Heart left ventricle (tissue), 16 donors: ENCODE measurements around the gene ADM2. TPM values are rescaled to one million over a fixed set of nuclear protein-coding genes. Genes with fewer than 3 reads are reported as not detected.

Experiments used
- ATAC-seq, 4 donors: fragments of 200-7000 bp; cut with Tn5 transposase; one replicate each; pipeline ENCODE4 v1.9.1; 2020 to 2022; ENCODE audit warnings: moderate library complexity in 4 of 4, mild to moderate bottlenecking in 3 of 4, moderate number of reproducible peaks in 1 of 4
- DNase-seq, 5 donors: peaks; one replicate each; pipeline ENCODE4 v3.0.0-alpha.2; 2020
- H3K27ac ChIP-seq, 12 donors: fragments of 200-600 bp; sonication (generic) in 4 of 12; one replicate each; pipeline versions ENCODE4 v1.5.0 to v1.8.0; 2016 to 2022; ENCODE audit warnings: mild to moderate bottlenecking in 2 of 12
- H3K27me3 ChIP-seq, 9 donors: fragments of 200-600 bp; sonication (generic) in 2 of 9; one replicate each; pipeline versions ENCODE4 v1.5.1 to v1.8.0; 2016 to 2022; ENCODE audit warnings: mild to moderate bottlenecking in 3 of 9
- H3K36me3 ChIP-seq, 9 donors: fragments of 200-600 bp; sonication (generic) in 2 of 9; one replicate each; pipeline versions ENCODE4 v1.5.0 to v1.8.0; 2018 to 2022; ENCODE audit warnings: mild to moderate bottlenecking in 2 of 9
- H3K4me1 ChIP-seq, 12 donors: fragments of 200-600 bp; sonication (generic) in 4 of 12; one replicate each; pipeline versions ENCODE4 v1.5.0 to v1.8.0; 2016 to 2022; ENCODE audit warnings: mild to moderate bottlenecking in 3 of 12
- H3K4me3 ChIP-seq, 12 donors: fragments of 200-600 bp; sonication (generic) in 4 of 12; one replicate each; pipeline versions ENCODE4 v1.5.0 to v1.8.0; 2017 to 2022; ENCODE audit warnings: mild to moderate bottlenecking in 9 of 12, moderate library complexity in 4 of 12
- H3K9me3 ChIP-seq, 12 donors: fragments of 200-600 bp; sonication (generic) in 4 of 12; one replicate each; pipeline versions ENCODE4 v1.5.0 to v1.8.0; 2016 to 2022; ENCODE audit warnings: mild to moderate bottlenecking in 1 of 12
- CTCF ChIP-seq, 12 donors: fragments of 200-600 bp; sonication (generic) in 4 of 12; IDR thresholded peaks; one replicate each; pipeline versions ENCODE4 v1.5.0 to v1.8.0; 2018 to 2022; ENCODE audit warnings: antibody characterized with exemption in 12 of 12, mild to moderate bottlenecking in 5 of 12
- POLR2A ChIP-seq, 2 donors: fragments of 450-650 bp; IDR thresholded peaks; one replicate each; pipeline ENCODE4 v1.6.1; 2017; ENCODE audit warnings: antibody characterized with exemption in 2 of 2, mild to moderate bottlenecking in 2 of 2, moderate library complexity in 2 of 2
- WGBS, 4 donors: extraction: QIAGEN DNeasy Blood & Tissue Kit in 2 of 4; methylation state at CpG; one replicate each; pipeline versions ENCODE4 v1.1.5 to v1.1.7; 2013 to 2018; 5-methylcytosine and 5-hydroxymethylcytosine counted together
- intact Hi-C, 10 donors: fragments of 100-400 bp; cut with DNase I; formaldehyde crosslinking; loops; one replicate each; pipeline versions ENCODE4 v1.11.1 to v1.14.2; 2022
- polyA plus RNA-seq, 2 donors: library from polyadenylated mRNA; stranded (reverse); fragments of 200-250 nt; gene quantifications; one replicate each; pipeline ENCODE4 v1.2.3, GENCODE V29; 2013
- total RNA-seq, 9 donors: library from RNA; depleted of rRNA in 2 of 9; stranded (reverse); fragments of >200 nt in 2 of 9; fragmentation: NEBNext Ultra II Directional in 3 of 9; extraction: Animal tissue kit (Norgen Biotek cat#: 25700) in 3 of 9; gene quantifications; one replicate each; pipeline versions ENCODE4 v1.1.0 to v1.2.4, GENCODE V29; 2016 to 2023
- donor health status: ischemic (EF 13 %, LVEDD 7.1; RV severe dilation, severe dysfunction).
- donor health status: healthy with polysubstance abuse.
- donor health status: DM: no; HTN: yes; CAD: no.
- donor health status: DM: no; HTN: no; CAD: no.
- donor health status: ischemic (EF 25% LVEDD 6.9; RV normal size, moderate dysfunction).
- donor health status: ischemic (EF 25% LVEDD 5.7; RV mildly dilated, moderate dysfunction).
- donor health status: healthy.
- donor health status: DM: yes; HTN: yes; CAD: no.
- donor health status: ischemic (EF 35%, LVEDD 5.7; RV mildly dilated, moderate dysfunction).
- donor health status: nonischemic (EF 11% LVEDD 7.7; RV severe dilation, severe dysfunction).
- donor health status: DM: yes; HTN: yes; CAD: no.
- donor health status: PGD.
- donor health status: ischemic (EF 29% LVEDD 5.4; RV normal size, mild dysfunction).
- donor health status: nonischemic (EF 23%, LVEDD 6.1; RV moderate dilation, normal function).

The ADM2 gene
- total and polyA plus RNA-seq, 11 donors, result 0.04 to 0.67 (median 0.20) TPM; not detected in 7

GRCh38 chr22:50521710-50522109, 40.4 kb downstream of the ADM2 start:
- Histone ChIP-seq H3K36me3 (peaks cover 0 to 83% (median 69%) of the 10 kb centered on the region in 9 donors), H3K4me3 (no peak overlapping the region), H3K9me3 (no peaks in the 10 kb centered on the region), H3K27ac (no peak overlapping the region), H3K27me3 (no peaks in the 10 kb centered on the region), H3K4me1 (peaks cover 0 to 27% (median 17%) of the 10 kb centered on the region in 12 donors)
- WGBS, 4 donors, result 87 to 95% (median 94%) methylated on average over 7 to 10 of the region's 10 CpGs
- no peak for TF ChIP-seq POLR2A (IDR thresholded peaks at IDR 0.05)
- ATAC-seq (no peak), DNase-seq (peak in 2 of 5 donors; percentile 8 to 23)
- intact Hi-C loops, result loop anchor here in 1 of 10 donors (10.0 kb wide), 1 partner anchor 277 kb away; the partner anchor contains the start of gene TUBGCP6

- WGBS, 4 donors, result 87 to 92% (median 90%) methylated on average over 11 to 15 of the region's 15 CpGs
- peak in 2 of 5 donors; percentile 13 to 51 for DNase-seq
- H3K9me3 ChIP-seq, result no peaks in the 10 kb centered on the region
- peaks cover 0 to 77% (median 66%) of the 10 kb centered on the region in 9 donors for H3K36me3 ChIP-seq
- intact Hi-C loops, result loop anchor here in 1 of 10 donors (10.0 kb wide), 1 partner anchor 278 kb away; the partner anchor contains the start of gene TUBGCP6
- ATAC-seq, result no peak
- TF ChIP-seq CTCF (IDR thresholded peaks at IDR 0.05), result no peak
- H3K4me3 ChIP-seq, result no peak overlapping the region
- peaks cover 0 to 33% (median 23%) of the 10 kb centered on the region in 12 donors for H3K4me1 ChIP-seq
- H3K27ac ChIP-seq, result no peak overlapping the region
- no peaks in the 10 kb centered on the region for H3K27me3 ChIP-seq
These were observed 41.0 kb downstream of the ADM2 start for GRCh38 chr22:50522208-50522805.

GRCh38 chr22:50522806-50523438, 41.6 kb downstream of the ADM2 start:
- H3K27me3 ChIP-seq, result no peaks in the 10 kb centered on the region
- DNase-seq, result peak in 3 of 5 donors; percentile 21 to 62 (median 29)
- WGBS, 4 donors, result 86 to 89% (median 88%) methylated on average over 14 to 22 of the region's 22 CpGs
- peaks cover 0 to 73% (median 60%) of the 10 kb centered on the region in 9 donors for H3K36me3 ChIP-seq
- TF ChIP-seq POLR2A (IDR thresholded peaks at IDR 0.05), result no peak
- no peak for TF ChIP-seq CTCF (IDR thresholded peaks at IDR 0.05)
- H3K9me3 ChIP-seq, result no peaks in the 10 kb centered on the region
- peaks cover 0 to 35% (median 25%) of the 10 kb centered on the region in 12 donors for H3K4me1 ChIP-seq
- H3K27ac ChIP-seq, result no peak overlapping the region
- intact Hi-C loops, result loop anchor here in 1 of 10 donors (10.0 kb wide), 1 partner anchor 278 kb away; the partner anchor contains the start of gene TUBGCP6
- no peak overlapping the region for H3K4me3 ChIP-seq
- no peak for ATAC-seq

- DNase-seq (peak in 1 of 5 donors; percentile 21), ATAC-seq (no peak)
- Histone ChIP-seq H3K27ac (no peak overlapping the region), H3K9me3 (no peaks in the 10 kb centered on the region), H3K4me1 (peaks cover 0 to 37% (median 25%) of the 10 kb centered on the region in 12 donors), H3K27me3 (no peaks in the 10 kb centered on the region), H3K36me3 (peaks cover 0 to 73% (median 54%) of the 10 kb centered on the region in 9 donors), H3K4me3 (no peak overlapping the region)
- 93 to 94% (median 94%) methylated on average over 16 of the region's 16 CpGs for WGBS, 4 donors
- intact Hi-C loops, result loop anchor here in 1 of 10 donors (10.0 kb wide), 1 partner anchor 279 kb away; the partner anchor contains the start of gene TUBGCP6
- TF ChIP-seq POLR2A (IDR thresholded peaks at IDR 0.05), result no peak
- no peak for TF ChIP-seq CTCF (IDR thresholded peaks at IDR 0.05)
These were observed 42.1 kb downstream of the ADM2 start for GRCh38 chr22:50523458-50523805.
